ENCODE measurements around the gene EEFSEC. TPM values are rescaled to one million over a fixed set of nuclear protein-coding genes. Genes with fewer than 3 reads are reported as not detected.

The EEFSEC gene
- total RNA-seq, 1 experiment from 2014 or later = 9.5 TPM

DNA sequence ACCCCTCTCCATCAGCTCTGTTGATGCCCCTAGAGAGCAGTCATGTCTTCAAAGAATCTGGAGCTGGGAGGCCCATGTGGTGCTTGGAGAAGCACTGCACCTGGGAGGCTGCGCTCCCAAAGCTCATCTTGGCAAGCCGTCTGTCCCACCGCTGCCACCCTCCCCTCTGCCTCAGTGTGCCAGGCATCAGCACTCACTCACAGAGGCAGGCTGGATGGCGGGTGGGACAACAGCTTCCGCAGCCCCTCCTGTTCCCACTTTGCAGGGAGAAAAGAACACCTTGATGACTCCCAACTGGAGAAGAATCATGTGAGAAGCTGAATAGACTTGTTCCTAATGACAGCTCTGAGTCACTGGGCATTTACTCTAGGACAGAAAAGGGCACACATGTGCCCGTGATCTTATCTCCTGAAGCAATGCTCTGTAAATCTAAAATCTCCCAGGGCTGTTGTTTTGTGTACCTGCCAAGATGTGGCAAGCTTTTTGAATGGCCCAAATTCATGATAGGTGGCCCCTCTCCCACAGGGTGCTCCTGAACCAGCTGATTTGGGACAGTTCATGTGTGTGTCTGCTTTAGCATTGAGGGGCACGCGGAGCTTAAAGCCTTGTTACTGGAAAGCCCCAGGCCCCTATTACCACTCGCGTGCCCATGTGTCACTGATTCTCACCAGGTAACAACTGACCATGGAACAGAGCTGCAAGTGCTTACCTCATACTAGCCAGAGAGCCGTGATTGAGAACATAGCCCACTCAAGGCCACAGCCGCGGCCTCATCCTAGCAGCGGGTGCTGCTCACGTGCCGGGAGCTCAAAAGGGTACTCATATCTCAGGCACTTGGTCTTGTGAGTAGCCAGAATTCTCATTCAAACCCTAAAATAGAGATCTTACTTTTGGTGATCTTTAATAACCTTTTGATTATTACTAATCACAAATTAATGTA is 209.0 kb downstream of the EEFSEC start:
- Histone ChIP-seq H3K79me2 (ENCODE audit: insufficient read depth, low read length) (no peaks in the 10 kb centered on the region), H2BK15ac (ENCODE audit: low read depth, low read length) (no peak overlapping the region), H3K9ac (ENCODE audit: extremely low read depth, insufficient read length, low read length) (no peak overlapping the region), H3K14ac (ENCODE audit: insufficient read depth, low read length) (no peak overlapping the region), H4K5ac (ENCODE audit: insufficient read length, low read depth, low read length) (no peak overlapping the region), H3K27me3 (ENCODE audit: insufficient read depth, low read length) (no peaks in the 10 kb centered on the region), H3K4me2 (ENCODE audit: insufficient read depth, insufficient read length, low read length) (no peak overlapping the region), H3K18ac (ENCODE audit: insufficient read length, low read depth, low read length) (no peak overlapping the region), H2BK12ac (ENCODE audit: insufficient read length, low read depth, low read length) (no peak overlapping the region), H3K27ac (ENCODE audit: insufficient read length, low read depth, low read length) (no peak overlapping the region), H3K79me1 (ENCODE audit: insufficient read depth, low read depth, low read length, poor library complexity, severe bottlenecking) (no peaks in the 10 kb centered on the region), H3K23me2 (ENCODE audit: insufficient read length, low read depth, low read length, poor library complexity, severe bottlenecking) (no peaks in the 10 kb centered on the region), H3K4me1 (ENCODE audit: insufficient read depth, low read length) (no peaks in the 10 kb centered on the region), H4K91ac (ENCODE audit: insufficient read length, low read depth, low read length) (no peak overlapping the region), H2AFZ (ENCODE audit: low read length) (no peak overlapping the region), H3K23ac (ENCODE audit: insufficient read length, low read depth, low read length) (no peak overlapping the region), H3T11ph (ENCODE audit: low read length) (no peak overlapping the region), H2BK5ac (ENCODE audit: insufficient read length, low read length) (no peak overlapping the region), H2AK5ac (ENCODE audit: insufficient read length, low read length) (no peak overlapping the region), H3K4ac (ENCODE audit: low read depth, low read length) (no peak overlapping the region), H3K9me3 (ENCODE audit: control insufficient read depth, low read depth, low read length) (no peaks in the 10 kb centered on the region), H2BK20ac (ENCODE audit: low read depth, low read length, poor library complexity, severe bottlenecking) (no peak overlapping the region), H2BK120ac (ENCODE audit: low read depth, low read length, poor library complexity, severe bottlenecking) (no peak overlapping the region), H3K56ac (ENCODE audit: insufficient read length, low read depth, low read length) (no peak overlapping the region), H4K8ac (replicated peaks; ENCODE audit: insufficient read length, low read depth, low read length) (no peak overlapping the region), H4K20me1 (ENCODE audit: control insufficient read depth, insufficient read depth, insufficient read length) (no peaks in the 10 kb centered on the region)
- Mint-ChIP-seq H3K27me3 (ENCODE audit: low read depth) (no peaks in the 10 kb centered on the region), H3K9me3 (no peaks in the 10 kb centered on the region), H3K36me3 (ENCODE audit: insufficient read depth in 1 of 3, low read depth in 3 of 3) (peaks cover 0 to 5% (median 0%) of the 10 kb centered on the region in 3 experiments; a peak in 2 of 7 replicates), H3K27ac (peak overlapping the region in 1 of 3 experiments; percentile 20; a peak in 1 of 7 replicates), H3K4me1 (peaks cover 3 to 7% of the 10 kb centered on the region in 2 experiments; a peak in 3 of 4 replicates), H3K4me3 (no peak overlapping the region)
- no CpG with 5 or more reads among the region's 16 CpGs for WGBS (ENCODE audit: extremely low coverage, insufficient read length, low lambda C conversion rate)
- no peak for DNase-seq
- TF ChIP-seq, protein P1, sequence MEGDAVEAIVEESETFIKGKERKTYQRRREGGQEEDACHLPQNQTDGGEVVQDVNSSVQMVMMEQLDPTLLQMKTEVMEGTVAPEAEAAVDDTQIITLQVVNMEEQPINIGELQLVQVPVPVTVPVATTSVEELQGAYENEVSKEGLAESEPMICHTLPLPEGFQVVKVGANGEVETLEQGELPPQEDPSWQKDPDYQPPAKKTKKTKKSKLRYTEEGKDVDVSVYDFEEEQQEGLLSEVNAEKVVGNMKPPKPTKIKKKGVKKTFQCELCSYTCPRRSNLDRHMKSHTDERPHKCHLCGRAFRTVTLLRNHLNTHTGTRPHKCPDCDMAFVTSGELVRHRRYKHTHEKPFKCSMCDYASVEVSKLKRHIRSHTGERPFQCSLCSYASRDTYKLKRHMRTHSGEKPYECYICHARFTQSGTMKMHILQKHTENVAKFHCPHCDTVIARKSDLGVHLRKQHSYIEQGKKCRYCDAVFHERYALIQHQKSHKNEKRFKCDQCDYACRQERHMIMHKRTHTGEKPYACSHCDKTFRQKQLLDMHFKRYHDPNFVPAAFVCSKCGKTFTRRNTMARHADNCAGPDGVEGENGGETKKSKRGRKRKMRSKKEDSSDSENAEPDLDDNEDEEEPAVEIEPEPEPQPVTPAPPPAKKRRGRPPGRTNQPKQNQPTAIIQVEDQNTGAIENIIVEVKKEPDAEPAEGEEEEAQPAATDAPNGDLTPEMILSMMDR (conservative IDR thresholded peaks at IDR 0.05) = no peak
